H9 (cell line): ENCODE data around the gene DPYD. TPM values are rescaled to one million over a fixed set of nuclear protein-coding genes. Genes with fewer than 3 reads are reported as not detected.

ENCODE experiments used
- DNase-seq: peaks from one replicate; pipeline ENCODE4 v3.0.0-alpha.2; 2017
- H2AFZ ChIP-seq: one replicate; pipeline ENCODE4 v1.6.1; 2013; ENCODE audit warnings: mild to moderate bottlenecking, low read length, control low read depth, moderate library complexity
- H2AK5ac ChIP-seq: 2 replicates; pipeline ENCODE4 v1.6.1; 2013; ENCODE audit warnings: low read length, control low read depth, mixed read lengths; ENCODE audit not compliant: insufficient read length
- H2BK120ac ChIP-seq: one replicate; pipeline ENCODE4 v1.6.1; 2013; ENCODE audit warnings: low read depth, mild to moderate bottlenecking, low read length, control low read depth, inconsistent platforms; ENCODE audit not compliant: poor library complexity, severe bottlenecking
- H2BK12ac ChIP-seq: 2 replicates; pipeline ENCODE4 v1.6.1; 2013; ENCODE audit warnings: low read length, control low read depth, mixed read lengths, low read depth; ENCODE audit not compliant: insufficient read length
- H2BK15ac ChIP-seq: 2 replicates; pipeline ENCODE4 v1.6.1; 2013; ENCODE audit warnings: low read depth, low read length, control low read depth
- H2BK20ac ChIP-seq: one replicate; pipeline ENCODE4 v1.6.1; 2013; ENCODE audit warnings: low read depth, mild to moderate bottlenecking, low read length, control low read depth, inconsistent platforms; ENCODE audit not compliant: poor library complexity, severe bottlenecking
- H2BK5ac ChIP-seq: 2 replicates; pipeline ENCODE4 v1.6.1; 2013; ENCODE audit warnings: low read length, control low read depth, mixed read lengths; ENCODE audit not compliant: insufficient read length
- H3K14ac ChIP-seq: 2 replicates; pipeline ENCODE4 v1.6.1; 2013; ENCODE audit warnings: low read length, control low read depth; ENCODE audit not compliant: insufficient read depth
- H3K18ac ChIP-seq: 2 replicates; pipeline ENCODE4 v1.6.1; 2013; ENCODE audit warnings: low read depth, mild to moderate bottlenecking, mixed read lengths, low read length, control low read depth; ENCODE audit not compliant: insufficient read length
- H3K23ac ChIP-seq: 2 replicates; pipeline ENCODE4 v1.6.1; 2013; ENCODE audit warnings: low read length, control low read depth, mixed read lengths, low read depth; ENCODE audit not compliant: insufficient read length
- H3K23me2 ChIP-seq: 2 replicates; pipeline ENCODE4 v1.6.1; 2013; ENCODE audit warnings: low read depth, mild to moderate bottlenecking, mixed read lengths, low read length, control low read depth; ENCODE audit not compliant: insufficient read length, poor library complexity, severe bottlenecking
- H3K27ac ChIP-seq: 2 replicates; pipeline ENCODE4 v1.5.1; 2013; ENCODE audit warnings: low read length, control low read depth, mixed read lengths, low read depth; ENCODE audit not compliant: insufficient read length
- H3K27me3 ChIP-seq: 2 replicates; pipeline ENCODE4 v1.6.1; 2013; ENCODE audit warnings: low read length, control low read depth, inconsistent platforms; ENCODE audit not compliant: insufficient read depth
- H3K4ac ChIP-seq: 2 replicates; pipeline ENCODE4 v1.6.1; 2013; ENCODE audit warnings: low read depth, mild to moderate bottlenecking, control low read depth, inconsistent platforms, low read length, moderate library complexity
- H3K4me1 ChIP-seq: 2 replicates; pipeline ENCODE4 v1.6.1; 2013; ENCODE audit warnings: low read length, control low read depth, inconsistent platforms; ENCODE audit not compliant: insufficient read depth
- H3K4me2 ChIP-seq: 2 replicates; pipeline ENCODE4 v1.6.1; 2013; ENCODE audit warnings: low read length, control low read depth, mixed read lengths; ENCODE audit not compliant: insufficient read length, insufficient read depth
- H3K56ac ChIP-seq: 2 replicates; pipeline ENCODE4 v1.6.1; 2013; ENCODE audit warnings: low read depth, mild to moderate bottlenecking, mixed read lengths, low read length, control low read depth; ENCODE audit not compliant: insufficient read length
- H3K79me1 ChIP-seq: 2 replicates; pipeline ENCODE4 v1.6.1; 2013; ENCODE audit warnings: low read depth, mild to moderate bottlenecking, moderate library complexity, low read length, control low read depth, inconsistent platforms; ENCODE audit not compliant: insufficient read depth, poor library complexity, severe bottlenecking
- H3K79me2 ChIP-seq: 2 replicates; pipeline ENCODE4 v1.6.1; 2013; ENCODE audit warnings: low read length, control low read depth, inconsistent platforms; ENCODE audit not compliant: insufficient read depth
- H3K9ac ChIP-seq: 2 replicates; pipeline ENCODE4 v1.6.1; 2013; ENCODE audit warnings: low read length, control low read depth, mixed read lengths; ENCODE audit not compliant: insufficient read length; ENCODE audit errors: extremely low read depth
- H3K9me3 ChIP-seq: one replicate; pipeline ENCODE4 v1.6.1; 2013; ENCODE audit warnings: low read depth, low read length, inconsistent platforms; ENCODE audit not compliant: control insufficient read depth
- H3T11ph ChIP-seq: one replicate; pipeline ENCODE4 v1.6.1; 2013; ENCODE audit warnings: mild to moderate bottlenecking, low read length, control low read depth, inconsistent platforms
- H4K20me1 ChIP-seq: one replicate; pipeline ENCODE4 v1.6.1; 2013; ENCODE audit not compliant: control insufficient read depth, insufficient read length, insufficient read depth
- H4K5ac ChIP-seq: 2 replicates; pipeline ENCODE4 v1.6.1; 2013; ENCODE audit warnings: low read depth, mild to moderate bottlenecking, mixed read lengths, low read length, control low read depth; ENCODE audit not compliant: insufficient read length
- H4K8ac ChIP-seq: replicated peaks from 2 replicates; pipeline ENCODE4 v1.6.1; 2013; ENCODE audit warnings: low read length, control low read depth, mixed read lengths, low read depth; ENCODE audit not compliant: insufficient read length
- H4K91ac ChIP-seq: 2 replicates; pipeline ENCODE4 v1.6.1; 2013; ENCODE audit warnings: low read depth, mild to moderate bottlenecking, moderate library complexity, mixed read lengths, low read length, control low read depth; ENCODE audit not compliant: insufficient read length
- H3K27ac Mint-ChIP-seq, 3 experiments: 2 replicates in 2 of 3; 3 replicates in 1 of 3; pipeline ENCODE4 v1.8.0; 2020 to 2021; ENCODE audit warnings: mixed read lengths in 3 of 3, mild to moderate bottlenecking in 1 of 3, moderate library complexity in 1 of 3
- H3K27me3 Mint-ChIP-seq: 2 replicates; pipeline ENCODE4 v1.8.0; 2021; ENCODE audit warnings: low read depth, mild to moderate bottlenecking, moderate library complexity, mixed read lengths
- H3K36me3 Mint-ChIP-seq, 3 experiments: 2 replicates in 2 of 3; 3 replicates in 1 of 3; pipeline ENCODE4 v1.8.0; 2020 to 2021; ENCODE audit warnings: low read depth in 3 of 3, mixed read lengths in 3 of 3; ENCODE audit not compliant: insufficient read depth in 1 of 3
- H3K4me1 Mint-ChIP-seq, 2 experiments: 2 replicates each; pipeline ENCODE4 v1.8.0; 2020; ENCODE audit warnings: mixed read lengths in 2 of 2
- H3K4me3 Mint-ChIP-seq, 2 experiments: 2 replicates in 1 of 2; 3 replicates in 1 of 2; pipeline ENCODE4 v1.8.0; 2020 to 2021; ENCODE audit warnings: mild to moderate bottlenecking in 2 of 2, mixed read lengths in 2 of 2, moderate library complexity in 1 of 2
- H3K9me3 Mint-ChIP-seq, 2 experiments: 2 replicates in 1 of 2; 3 replicates in 1 of 2; pipeline ENCODE4 v1.8.0; 2020; ENCODE audit warnings: mild to moderate bottlenecking in 2 of 2, mixed read lengths in 2 of 2, moderate library complexity in 1 of 2
- CTCF ChIP-seq: fragments of 200-600 bp; sonication (generic); conservative IDR thresholded peaks from 3 replicates; pipeline ENCODE4 v1.8.0; 2021; ENCODE audit warnings: antibody characterized with exemption, mild to moderate bottlenecking
- WGBS: extraction: QIAGEN DNeasy Blood & Tissue Kit; methylation state at CpG from one replicate; pipeline ENCODE4 v1.1.7; 2013; ENCODE audit warnings: missing lambda C conversion rate, low lambda C conversion rate, mixed read lengths; ENCODE audit not compliant: insufficient read length; ENCODE audit errors: extremely low coverage; 5-methylcytosine and 5-hydroxymethylcytosine counted together
- total RNA-seq: library from RNA; stranded (reverse); gene quantifications from 2 replicates; pipeline ENCODE4 v1.2.1, GENCODE V29; 2021

DPYD gene
- total RNA-seq, 1 experiment from 2014 or later: 0.37 TPM

- Histone ChIP-seq H3K23me2 (no peaks in the 10 kb centered on the region), H2BK20ac (no peak overlapping the region), H3K27ac (no peak overlapping the region), H2BK120ac (no peak overlapping the region), H3K4me1 (no peaks in the 10 kb centered on the region), H3T11ph (no peak overlapping the region), H3K9ac (no peak overlapping the region), H3K27me3 (no peaks in the 10 kb centered on the region), H2AK5ac (no peak overlapping the region), H2AFZ (no peak overlapping the region), H3K14ac (no peak overlapping the region), H3K79me1 (no peaks in the 10 kb centered on the region), H3K9me3 (no peaks in the 10 kb centered on the region), H2BK15ac (no peak overlapping the region), H3K79me2 (no peaks in the 10 kb centered on the region), H3K23ac (no peak overlapping the region), H4K5ac (no peak overlapping the region), H3K4ac (no peak overlapping the region), H4K20me1 (no peaks in the 10 kb centered on the region), H4K8ac (no peak overlapping the region), H2BK5ac (no peak overlapping the region), H4K91ac (no peak overlapping the region), H3K4me2 (no peak overlapping the region), H2BK12ac (no peak overlapping the region), H3K18ac (no peak overlapping the region), H3K56ac (no peak overlapping the region)
- peaks cover 10 to 12% of the 10 kb centered on the region in 2 experiments for H3K4me1 Mint-ChIP-seq
- no peak for TF ChIP-seq CTCF
- H3K9me3 Mint-ChIP-seq: no peaks in the 10 kb centered on the region
- no peak overlapping the region for H3K4me3 Mint-ChIP-seq
- H3K36me3 Mint-ChIP-seq: no peaks in the 10 kb centered on the region
- DNase-seq: no peak
- H3K27ac Mint-ChIP-seq: no peak overlapping the region
- no peaks in the 10 kb centered on the region for H3K27me3 Mint-ChIP-seq
- no CpG with 5 or more reads among the region's 3 CpGs for WGBS
These were observed 350.1 kb downstream of the DPYD start for GRCh38 chr1:97570691-97571090.
